Measurements from ENCODE around the gene LRSAM1. TPM values are rescaled to one million over a fixed set of nuclear protein-coding genes. Genes with fewer than 3 reads are reported as not detected.
A peak's percentile ranks its signal among the peaks of the same experiment; 100 is the strongest.

LRSAM1 gene
- total and polyA plus RNA-seq, 2 of the 8 experiments (the other 6 are each of a cell fraction or from before 2014, with no cell fraction given), result 9.7 to 18.3 TPM

- no peak for TF ChIP-seq NRF1 (IDR thresholded peaks at IDR 0.05; ENCODE audit: low read depth, low read length)
- no peak for TF ChIP-seq BACH1 (IDR thresholded peaks at IDR 0.05; ENCODE audit: low read length)
- TF ChIP-seq TCF12 (IDR thresholded peaks at IDR 0.05; ENCODE audit: low read depth, low read length), result 0 out of 2 replicates have a peak, but pooled peaks have one; percentile 14
- no peak for TF ChIP-seq EZH2 (IDR thresholded peaks at IDR 0.05; ENCODE audit: low read depth, low read length, severe bottlenecking)
- TF ChIP-seq TAF1 (IDR thresholded peaks at IDR 0.05; ENCODE audit: low read depth, low read length), result 0 out of 2 replicates have a peak, but pooled peaks have one; percentile 12
- TF ChIP-seq JUN (IDR thresholded peaks at IDR 0.05; ENCODE audit: low read depth, low read length), result no peak
- no peak for TF ChIP-seq ASH2L (IDR thresholded peaks at IDR 0.05; ENCODE audit: low read length)
- TF ChIP-seq CHD2 (IDR thresholded peaks at IDR 0.05; ENCODE audit: low read length), result no peak
- TF ChIP-seq PHF8 (conservative IDR thresholded peaks at IDR 0.05; ENCODE audit: low read depth, low read length), result no peak
These were observed 69.9 kb downstream of the LRSAM1 start (continued) for GRCh38 chr9:127520941-127521918.

Measured in H1 (cell line).